Activated T-helper 9 cell treated with anti-CD3 and anti-CD28 coated beads, Interleukin-2, amount 50 U/mL, for 16 hours (primary cell): ENCODE results near the gene PBX3.

Experiments used
- DNase-seq: peaks from one replicate; pipeline ENCODE4 v3.0.0-alpha.2; 2020; ENCODE audit warnings: low read depth

The PBX3 gene

DNA sequence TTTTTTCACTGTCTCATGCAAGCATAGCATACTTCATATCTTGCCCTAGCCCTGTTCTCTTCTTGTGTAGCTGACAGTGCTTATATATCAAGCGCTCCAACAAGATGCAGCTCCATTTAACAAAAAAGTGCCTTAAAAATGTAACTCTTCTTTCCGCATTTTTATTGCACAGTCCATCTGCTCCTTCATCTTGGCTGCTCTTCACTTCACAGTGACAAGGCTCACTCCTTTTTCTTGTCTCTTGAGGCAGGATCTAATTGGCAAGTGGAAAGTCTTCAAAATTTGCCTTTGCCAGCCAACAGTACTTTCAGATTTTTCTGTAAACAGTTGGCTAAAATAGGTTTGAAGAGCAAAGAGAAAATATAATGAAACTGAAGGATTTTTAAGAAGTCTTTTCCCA is 161.8 kb downstream of the PBX3 start:
- DNase-seq: no peak

DNA sequence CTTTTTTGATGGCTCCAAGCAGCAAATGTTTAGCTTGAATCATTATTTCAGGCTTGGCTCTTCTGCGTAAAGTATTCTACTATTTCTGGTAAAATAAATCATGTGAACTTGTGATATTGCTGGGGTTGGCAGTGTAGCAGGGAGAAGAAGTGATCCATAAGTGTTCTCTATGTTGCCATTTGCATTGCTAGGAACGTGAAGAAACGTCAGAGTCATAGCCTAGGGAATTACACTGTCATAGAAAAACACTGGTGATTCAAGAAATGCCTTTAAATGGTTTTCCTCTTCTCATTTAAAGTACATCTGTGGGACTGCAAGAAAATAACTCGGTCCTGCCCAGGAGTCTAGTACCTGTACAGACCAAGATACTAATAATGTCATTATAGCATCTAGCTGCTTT is 162.3 kb downstream of the PBX3 start:
- no peak for DNase-seq

DNA sequence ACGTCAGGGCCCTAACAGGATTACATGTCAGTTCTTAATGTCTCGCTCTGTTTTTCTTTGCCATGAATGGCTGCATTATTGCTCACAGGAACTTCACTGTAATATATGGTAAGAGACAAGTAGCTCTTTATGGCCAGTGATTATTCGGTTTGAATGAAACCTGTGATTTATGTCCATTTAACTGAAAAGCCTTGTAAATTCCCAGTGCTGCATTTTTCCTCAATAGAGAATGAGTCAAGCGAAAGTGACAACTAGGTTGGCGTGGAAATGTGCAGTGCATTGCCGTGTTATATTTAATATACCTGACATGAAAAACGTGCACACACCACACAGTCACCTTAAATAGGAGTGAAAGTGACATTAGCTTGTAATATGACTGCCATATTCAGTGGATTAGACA is 163.1 kb downstream of the PBX3 start:
- DNase-seq: no peak

DNA sequence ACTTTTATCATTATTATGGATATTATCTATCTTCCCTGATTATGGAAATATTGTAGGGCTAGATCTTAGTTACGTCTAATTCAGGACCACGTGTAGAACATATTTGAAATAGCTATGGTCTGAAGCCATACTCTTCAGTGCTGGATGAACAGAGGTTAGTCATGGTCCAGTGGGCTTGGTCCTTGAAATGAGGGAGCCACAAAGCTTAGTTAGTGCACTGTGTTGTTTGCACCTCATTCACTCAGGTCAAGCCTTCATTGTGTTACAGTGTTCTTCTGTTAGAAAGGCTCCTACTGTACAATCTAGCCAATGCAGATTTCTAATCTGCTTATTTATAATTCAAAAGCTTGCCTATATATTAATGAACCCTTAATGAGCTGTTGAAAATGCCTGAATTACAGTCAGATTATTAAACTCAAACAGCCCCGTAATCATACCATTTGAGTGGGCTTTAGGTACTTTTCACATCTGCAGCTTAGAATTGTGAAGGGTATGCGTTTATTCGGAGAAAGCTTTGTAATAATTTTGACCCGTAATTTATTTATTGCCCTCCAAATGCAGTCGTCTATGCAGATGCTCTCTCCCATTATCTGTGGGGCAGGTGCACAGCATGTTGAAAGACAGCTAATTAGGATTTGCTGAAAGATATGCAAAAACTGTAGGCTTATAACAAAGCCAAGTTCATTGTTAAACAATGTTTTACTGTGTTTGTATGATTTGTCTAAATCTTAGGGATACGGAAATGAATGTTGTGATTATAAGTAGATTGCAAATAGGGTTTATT is 164.9 kb downstream of the PBX3 start:
- DNase-seq: no peak

DNA sequence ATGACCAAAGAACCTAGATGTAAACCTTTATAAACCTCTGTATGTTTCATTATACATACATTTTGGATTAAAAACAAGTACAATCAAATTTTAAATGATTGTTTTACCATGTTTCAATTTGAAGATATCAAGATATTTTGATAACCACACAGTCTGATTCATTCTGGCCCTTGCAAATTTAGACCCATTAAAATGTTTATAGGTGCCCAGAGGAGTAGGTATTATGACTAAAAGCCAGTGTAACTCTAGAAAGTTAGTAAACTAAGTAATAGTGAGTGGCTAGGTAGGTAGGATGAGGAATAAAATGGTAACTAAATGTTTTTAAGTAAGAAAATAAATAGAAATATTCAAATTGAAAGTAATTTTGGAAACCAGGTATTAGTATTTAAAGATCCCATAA is 165.5 kb downstream of the PBX3 start:
- no peak for DNase-seq

DNA sequence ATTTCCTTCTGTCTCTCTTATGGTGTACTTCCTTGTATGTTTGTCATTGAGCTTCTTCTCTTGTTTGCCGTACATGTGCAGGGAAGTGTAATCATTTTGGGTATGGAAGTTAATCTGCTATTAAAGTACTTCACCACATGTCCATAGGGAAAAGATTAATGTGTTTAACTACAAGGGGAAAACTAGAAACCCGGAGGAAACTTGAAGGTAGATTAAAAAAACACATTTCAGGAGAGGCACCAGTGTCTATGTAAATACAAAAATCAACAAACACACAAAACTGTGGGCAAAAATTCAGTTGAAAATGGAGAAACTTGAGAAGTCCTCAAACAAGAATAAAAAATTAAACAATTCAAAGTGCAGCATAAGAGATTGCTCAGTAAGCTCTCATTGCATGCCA is 166.4 kb downstream of the PBX3 start:
- DNase-seq: no peak

DNA sequence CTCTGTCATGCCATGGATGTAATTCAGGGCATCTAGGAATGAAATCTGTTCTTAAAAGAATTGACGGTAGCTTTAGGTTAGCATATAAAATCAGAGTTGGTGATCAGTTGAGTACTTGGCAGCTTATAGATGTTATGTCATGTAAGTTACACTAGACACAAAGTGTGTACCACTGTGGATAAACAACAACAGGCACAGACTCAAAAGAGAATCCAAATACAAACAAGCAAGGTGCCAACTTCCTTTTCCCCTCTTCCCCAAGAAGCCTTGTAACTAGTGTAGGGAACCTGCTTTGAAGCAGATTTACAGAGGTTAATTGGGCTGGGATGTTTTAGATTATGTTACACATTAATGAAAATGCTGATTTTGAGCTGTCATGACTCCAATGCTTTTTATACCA is 167.2 kb downstream of the PBX3 start:
- DNase-seq: no peak

DNA sequence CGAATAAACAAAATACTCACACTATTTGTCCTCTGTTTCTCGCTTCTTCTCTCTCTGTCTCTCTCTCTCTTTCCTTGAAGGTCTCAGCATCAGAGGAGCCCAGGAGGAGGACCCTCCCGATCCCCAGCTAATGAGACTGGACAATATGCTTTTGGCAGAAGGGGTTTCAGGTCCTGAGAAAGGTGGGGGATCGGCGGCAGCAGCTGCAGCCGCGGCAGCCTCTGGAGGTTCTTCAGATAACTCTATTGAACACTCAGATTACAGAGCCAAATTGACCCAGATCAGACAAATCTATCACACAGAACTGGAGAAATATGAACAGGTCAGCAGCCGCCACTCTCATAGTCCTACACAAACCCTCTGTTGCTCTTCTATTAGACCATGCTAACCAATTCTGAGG is 168.4 kb downstream of the PBX3 start:
- no peak for DNase-seq

DNA sequence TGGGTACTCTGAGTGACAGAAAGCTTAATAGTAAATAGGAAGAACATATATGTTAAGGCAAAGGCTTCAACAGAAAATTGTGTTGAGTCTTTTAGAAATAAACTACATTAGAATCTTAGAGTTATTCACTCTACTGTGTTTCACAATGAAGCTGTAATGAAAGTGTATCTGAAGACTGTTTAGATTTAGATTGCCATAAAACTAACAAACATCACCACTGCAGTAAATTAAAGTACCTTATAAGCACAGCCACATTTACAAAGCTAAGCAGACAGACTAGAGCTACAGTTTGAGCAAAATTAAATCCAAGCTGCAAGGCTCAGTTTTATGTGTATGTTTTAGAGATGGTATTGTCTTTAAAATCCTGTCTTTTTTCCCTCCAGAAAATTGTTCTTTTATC is 172.4 kb downstream of the PBX3 start:
- DNase-seq: no peak

DNA sequence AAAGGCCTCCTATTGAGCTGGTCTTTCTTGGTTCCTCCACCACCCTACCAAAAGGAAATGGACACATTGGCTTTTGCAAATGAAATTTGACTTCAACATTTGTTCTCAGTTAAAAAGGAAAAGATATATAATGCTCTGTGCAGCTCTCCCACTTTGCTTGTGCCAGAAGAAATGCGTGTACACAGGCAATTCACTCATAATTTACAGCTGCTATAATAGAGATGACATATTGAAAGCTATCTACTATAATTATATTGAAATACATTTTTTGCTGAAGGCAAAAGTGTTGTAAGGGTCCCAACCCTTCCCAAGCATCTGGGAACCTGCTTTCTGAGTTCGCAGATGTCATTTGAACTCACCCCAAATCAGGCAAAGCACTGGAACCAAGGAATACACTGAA is 173.2 kb downstream of the PBX3 start:
- DNase-seq: no peak

DNA sequence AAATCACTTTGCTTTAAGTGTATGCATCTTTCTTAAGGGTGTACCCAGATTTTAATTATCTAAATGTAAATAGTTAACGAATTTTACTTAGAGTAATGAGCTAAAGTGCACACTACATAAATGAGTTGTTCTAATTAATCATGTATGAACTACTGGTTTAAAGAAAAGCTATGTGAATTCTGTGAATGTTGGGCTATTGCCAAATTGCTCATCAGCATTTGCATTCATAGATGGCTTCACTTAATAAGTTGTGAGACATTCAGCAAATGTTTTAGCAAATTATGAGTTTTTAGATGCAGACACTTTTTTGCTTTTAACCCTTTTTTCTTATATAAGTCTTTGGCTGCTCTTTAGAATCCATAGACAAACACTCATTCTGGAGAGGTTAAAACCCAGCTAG is 175.7 kb downstream of the PBX3 start:
- DNase-seq: no peak

DNA sequence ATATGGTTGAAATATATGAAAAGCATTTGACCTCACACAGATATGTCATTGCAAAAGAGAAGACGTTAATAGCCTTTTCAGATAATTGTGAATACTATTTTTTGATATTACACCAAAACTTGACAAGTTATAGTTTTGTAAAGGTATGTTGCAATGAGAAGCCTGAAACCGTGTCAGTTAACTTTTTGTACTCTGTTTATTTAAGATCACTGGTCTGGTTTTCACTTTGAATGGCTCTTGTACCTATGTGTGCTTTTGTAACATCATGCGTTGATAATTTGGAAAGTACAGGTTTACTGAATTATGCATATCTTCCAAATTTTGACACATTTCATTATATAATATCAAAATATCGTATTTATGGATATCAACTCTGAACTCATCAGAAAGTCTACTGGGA is 177.2 kb downstream of the PBX3 start:
- DNase-seq: no peak

DNA sequence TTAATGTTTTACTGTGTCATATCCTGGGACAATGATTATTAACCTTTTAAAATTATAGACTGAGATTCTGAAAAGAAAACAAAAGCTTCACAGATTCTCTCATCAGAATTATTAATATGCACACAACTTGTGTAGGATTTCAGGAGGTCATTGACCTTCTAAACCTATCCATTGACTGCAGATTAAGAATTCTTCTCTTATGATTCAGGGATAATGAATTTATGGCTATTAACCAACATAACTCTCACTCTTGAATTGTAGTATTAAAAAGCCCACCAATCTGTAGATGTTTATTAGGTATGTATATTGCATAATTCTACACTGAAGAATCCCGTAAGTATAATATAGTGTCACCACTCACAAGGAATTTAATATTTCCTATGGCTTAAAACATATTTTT is 179.8 kb downstream of the PBX3 start:
- DNase-seq: no peak

DNA sequence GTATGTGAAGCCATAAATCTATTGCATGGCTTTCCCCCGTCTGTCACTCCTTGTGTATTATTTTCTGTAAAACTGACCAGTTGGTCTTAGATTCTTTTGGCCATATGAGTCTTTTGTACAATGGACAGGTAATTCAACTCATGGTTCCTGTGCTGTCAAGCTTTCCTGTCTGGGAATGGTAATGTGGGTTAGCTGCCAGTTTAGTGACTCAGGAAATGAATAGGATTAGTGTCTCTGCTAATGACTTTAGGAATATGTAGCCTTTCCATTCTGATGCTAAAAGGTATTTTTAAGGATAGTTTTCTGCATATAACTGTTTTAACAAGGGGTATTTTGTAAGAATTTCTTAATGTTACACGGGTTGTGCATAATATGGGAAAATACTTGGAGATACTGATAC is 182.7 kb downstream of the PBX3 start:
- no peak for DNase-seq

DNA sequence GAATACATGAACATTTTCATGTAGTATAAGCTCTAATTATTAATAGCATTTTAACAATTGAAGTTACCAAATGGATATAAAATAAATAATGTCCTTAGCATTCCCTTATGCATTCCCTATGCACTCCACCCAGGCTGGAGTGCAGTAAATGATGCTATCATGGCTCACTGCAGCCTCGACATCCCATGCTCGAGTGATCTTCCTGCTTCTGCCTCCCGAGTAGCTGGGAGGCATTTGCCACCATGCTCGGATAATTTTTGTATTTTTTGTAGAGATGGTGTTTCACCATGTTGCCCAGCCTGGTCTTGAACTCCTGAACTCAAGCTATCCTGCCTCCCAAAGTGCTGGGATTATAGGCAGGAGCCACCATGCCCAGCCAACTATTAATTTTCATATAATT is 184.0 kb downstream of the PBX3 start:
- no peak for DNase-seq

DNA sequence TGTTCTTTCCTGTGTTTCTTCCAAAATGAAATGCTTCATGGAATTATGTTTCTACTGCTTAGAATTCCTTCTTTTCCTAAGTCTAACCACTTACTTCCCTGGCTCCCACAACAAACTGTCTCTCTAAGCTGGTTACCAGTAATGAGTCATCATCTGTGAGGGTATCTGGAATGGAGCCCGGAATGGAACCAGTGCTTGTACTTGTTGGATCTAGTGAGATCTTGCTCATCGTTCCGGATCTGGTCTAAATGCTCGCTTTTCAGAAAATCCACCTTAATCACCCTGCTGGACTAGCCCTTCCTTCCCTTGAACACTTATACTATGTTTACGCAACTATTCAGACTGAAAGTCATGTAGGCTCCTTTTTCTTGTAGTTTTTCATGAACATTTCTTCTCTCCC is 184.8 kb downstream of the PBX3 start:
- no peak for DNase-seq

DNA sequence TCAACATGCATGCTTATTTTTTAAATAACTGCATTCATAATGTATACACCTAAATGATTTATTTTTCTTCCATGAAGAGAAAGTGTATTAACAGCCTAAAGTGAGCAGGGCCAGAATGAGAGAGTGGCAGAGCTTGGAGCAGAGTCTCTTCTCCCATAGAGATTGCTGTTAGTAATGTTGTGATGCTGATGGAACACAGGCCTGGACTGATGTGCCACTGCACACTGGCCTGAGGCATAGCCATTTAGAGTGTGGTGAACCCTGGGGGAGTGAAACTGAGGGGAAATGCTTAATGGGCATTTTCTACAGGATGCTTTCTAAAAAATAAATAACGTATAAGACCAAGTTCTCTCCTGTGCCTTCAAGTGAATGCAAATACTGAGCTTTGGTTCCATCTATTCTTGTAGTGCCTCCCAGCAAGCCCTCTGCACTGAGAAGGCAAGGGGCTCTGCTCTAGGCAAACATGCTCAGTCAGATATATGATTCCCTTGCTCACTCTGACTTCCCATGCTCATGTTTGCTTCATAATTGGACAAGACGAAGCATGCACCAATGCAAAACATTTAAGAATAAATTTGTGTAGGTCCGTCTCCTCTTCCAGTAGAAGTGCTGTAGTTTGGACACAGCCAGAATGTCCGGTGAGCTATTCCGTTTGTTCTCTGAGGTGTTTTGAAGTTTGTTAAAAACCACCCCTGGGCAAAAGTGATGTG is 185.7 kb downstream of the PBX3 start:
- no peak for DNase-seq

DNA sequence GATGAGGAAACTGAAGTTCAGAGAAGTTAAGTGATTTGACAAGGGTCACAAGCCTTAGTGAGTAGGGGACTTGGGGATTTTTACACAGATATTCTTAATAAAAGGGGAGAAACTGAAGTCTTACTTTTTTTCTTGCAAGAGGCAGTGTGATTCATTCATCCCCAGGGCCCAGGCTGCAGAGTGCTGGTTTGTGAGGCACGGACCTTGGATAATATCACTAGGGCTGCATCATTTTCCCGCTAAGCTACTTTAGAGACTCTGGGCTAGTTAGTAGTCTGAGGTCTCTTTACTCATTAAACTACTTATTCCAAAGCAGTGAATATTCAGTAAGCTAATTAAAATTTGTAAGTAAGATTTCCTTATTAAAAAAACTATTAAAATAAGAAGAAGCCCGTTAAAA is 195.0 kb downstream of the PBX3 start:
- no peak for DNase-seq

DNA sequence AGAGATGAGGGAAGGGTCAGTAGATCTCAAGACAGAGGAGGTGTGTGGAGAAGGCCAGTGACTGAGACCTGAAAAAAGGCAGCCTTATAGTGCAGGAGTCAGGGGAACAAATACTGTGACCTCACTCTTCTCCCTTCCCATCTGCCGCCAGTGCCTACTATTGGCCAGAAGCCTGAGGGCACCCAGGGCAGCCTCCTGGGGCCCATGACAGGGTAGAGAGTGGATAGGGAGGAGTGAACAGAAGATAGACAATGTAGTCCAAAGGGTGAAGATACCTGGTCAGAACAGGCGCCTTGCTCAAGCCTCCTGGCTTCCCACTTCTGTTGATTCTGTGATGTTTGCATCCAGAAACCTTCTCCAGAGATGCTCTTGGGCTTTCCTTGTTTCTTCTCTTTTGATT is 196.7 kb downstream of the PBX3 start:
- DNase-seq: no peak

DNA sequence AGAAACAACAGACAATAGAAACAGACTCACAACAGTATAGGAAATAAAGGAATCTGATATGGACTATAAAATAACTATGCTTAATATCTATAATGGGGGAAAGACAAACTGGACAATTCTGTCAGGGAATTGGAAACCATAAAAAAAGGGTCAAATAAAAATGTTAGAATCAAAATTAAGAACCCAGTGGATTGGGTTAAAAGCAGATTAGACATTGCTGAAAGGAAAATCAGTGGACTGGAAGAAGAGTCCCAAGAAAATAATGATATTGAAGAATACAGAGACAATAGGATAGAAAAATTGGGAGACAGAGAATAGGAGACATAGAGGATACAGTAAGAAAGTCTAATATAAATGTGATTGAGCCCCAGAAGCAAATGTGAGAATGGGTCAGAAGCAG is 199.2 kb downstream of the PBX3 start:
- no peak for DNase-seq

DNA sequence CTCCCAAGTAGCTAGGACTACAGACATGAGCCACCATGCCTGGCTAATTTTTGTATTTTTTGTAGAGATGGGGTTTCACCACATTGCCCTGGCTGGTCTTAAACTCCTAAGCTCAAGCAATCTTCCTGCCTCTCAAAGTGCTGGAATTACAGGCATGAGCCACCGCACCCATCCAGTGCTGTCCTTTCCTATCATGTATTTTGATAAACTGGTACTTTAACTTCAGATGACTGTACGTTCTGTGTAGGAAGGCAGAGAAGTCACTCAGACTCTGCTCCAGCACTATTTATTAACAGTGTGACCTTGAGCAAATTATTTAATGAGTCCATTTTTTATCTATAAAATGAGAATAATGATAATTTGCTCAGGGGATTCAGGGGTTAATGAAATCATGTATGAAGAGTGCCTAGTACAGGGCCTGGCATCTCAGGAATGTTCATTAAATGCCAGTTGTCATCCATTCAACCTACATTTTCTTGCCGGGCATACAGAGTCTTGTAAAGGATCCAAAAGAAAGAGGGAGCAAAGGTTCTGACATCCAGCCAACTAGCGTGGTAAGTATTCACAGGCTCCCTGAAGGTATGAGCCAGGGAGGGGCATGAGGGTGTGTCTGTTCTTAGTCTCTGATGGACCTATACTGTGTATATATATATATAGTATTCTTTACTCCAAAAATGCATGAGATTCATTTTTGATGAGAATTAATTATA is 201.9 kb downstream of the PBX3 start:
- no peak for DNase-seq

DNA sequence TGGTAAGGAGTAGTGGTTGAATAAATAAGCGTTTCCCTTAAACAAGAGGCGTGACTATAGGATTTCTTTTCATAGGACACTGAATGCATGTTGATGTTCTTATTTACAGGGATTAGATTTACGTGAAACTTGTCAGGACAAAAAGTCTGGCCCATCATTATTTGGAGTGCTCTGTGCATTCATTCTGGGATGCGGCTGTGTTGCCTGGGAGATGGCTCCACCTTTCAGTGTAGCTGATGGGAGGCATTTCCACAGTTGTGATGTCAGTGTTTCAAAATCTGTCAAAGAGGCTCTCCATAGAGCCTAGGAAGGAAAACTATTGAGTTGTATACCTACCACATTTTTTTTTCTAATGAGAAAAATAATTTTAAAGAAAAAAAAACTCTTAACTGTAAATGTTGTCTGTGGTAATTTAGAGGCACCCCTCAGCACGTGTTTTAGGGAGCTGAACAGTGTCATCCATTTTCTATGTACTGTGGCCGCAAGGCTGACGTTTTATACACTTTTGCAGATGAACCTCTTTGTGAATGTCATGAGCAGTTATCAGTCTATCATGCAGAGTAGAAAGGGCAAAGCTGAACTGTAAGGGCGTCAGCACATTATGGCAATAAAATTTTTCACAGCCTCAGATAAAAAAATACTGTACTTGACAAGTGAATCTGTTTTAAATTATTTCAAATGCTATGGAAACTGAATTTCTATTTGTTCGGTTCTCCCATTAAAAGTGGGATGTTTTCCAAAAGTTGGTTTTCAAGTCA is 202.7 kb downstream of the PBX3 start:
- no peak for DNase-seq
